ENCODE measurements around the gene AMIGO3.

DNA sequence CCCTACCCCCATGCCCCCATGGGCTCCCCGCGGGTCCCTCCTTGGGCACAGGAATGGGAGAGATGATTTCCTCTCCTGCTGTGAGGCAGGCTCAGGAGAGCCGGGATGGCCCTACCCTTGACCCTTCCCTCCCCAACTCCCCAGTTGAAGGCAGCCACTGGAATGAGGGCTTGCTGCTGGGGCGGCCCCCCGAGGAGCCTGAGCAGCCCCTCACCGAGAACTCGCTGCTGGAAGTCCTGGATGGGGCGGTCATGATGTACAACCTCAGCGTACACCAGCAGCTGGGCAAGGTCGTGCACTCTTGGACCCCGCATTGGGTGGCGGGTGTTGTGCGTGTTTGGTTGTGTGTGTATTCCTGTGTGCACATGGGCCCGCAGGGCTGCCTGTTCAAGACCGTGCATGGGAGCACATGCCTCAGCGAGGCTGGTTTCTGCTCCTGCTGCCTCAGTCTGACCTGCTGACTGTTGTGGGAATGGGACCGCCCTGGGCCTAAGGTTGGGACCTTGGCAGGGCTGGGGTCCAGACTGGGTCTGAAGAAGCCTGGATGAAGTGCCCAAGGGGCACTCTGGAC, 14.0 kb downstream of the AMIGO3 start:
- TF ChIP-seq, protein P1, sequence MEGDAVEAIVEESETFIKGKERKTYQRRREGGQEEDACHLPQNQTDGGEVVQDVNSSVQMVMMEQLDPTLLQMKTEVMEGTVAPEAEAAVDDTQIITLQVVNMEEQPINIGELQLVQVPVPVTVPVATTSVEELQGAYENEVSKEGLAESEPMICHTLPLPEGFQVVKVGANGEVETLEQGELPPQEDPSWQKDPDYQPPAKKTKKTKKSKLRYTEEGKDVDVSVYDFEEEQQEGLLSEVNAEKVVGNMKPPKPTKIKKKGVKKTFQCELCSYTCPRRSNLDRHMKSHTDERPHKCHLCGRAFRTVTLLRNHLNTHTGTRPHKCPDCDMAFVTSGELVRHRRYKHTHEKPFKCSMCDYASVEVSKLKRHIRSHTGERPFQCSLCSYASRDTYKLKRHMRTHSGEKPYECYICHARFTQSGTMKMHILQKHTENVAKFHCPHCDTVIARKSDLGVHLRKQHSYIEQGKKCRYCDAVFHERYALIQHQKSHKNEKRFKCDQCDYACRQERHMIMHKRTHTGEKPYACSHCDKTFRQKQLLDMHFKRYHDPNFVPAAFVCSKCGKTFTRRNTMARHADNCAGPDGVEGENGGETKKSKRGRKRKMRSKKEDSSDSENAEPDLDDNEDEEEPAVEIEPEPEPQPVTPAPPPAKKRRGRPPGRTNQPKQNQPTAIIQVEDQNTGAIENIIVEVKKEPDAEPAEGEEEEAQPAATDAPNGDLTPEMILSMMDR (IDR thresholded peaks at IDR 0.05 in 2 of 3, conservative IDR thresholded peaks at IDR 0.05 in 1 of 3; ENCODE audit: borderline replicate concordance in 1 of 3, insufficient read depth in 1 of 3, low read depth in 2 of 3, low read length in 2 of 3), result no peak
- no peak for TF ChIP-seq EZH2 (IDR thresholded peaks at IDR 0.05)
- TF ChIP-seq SP1 (IDR thresholded peaks at IDR 0.05; ENCODE audit: low read depth), result no peak
- TF ChIP-seq JUND (IDR thresholded peaks at IDR 0.05), result no peak
- TF ChIP-seq POLR2AphosphoS5 (IDR thresholded peaks at IDR 0.05; ENCODE audit: low read depth, low read length), result no peak
- TF ChIP-seq ELF1 (IDR thresholded peaks at IDR 0.05; ENCODE audit: borderline replicate concordance, low read depth), result no peak
- no peak for TF ChIP-seq FOSL1 (IDR thresholded peaks at IDR 0.05; ENCODE audit: low read depth)
- TF ChIP-seq, protein P2, sequence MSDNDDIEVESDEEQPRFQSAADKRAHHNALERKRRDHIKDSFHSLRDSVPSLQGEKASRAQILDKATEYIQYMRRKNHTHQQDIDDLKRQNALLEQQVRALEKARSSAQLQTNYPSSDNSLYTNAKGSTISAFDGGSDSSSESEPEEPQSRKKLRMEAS (IDR thresholded peaks at IDR 0.05), result no peak
- no peak for TF ChIP-seq POLR2A (IDR thresholded peaks at IDR 0.05; ENCODE audit: borderline replicate concordance, extremely low read depth, insufficient read depth, insufficient read length)
- TF ChIP-seq TCF7L2 (IDR thresholded peaks at IDR 0.05; ENCODE audit: borderline replicate concordance, extremely low read depth, insufficient read depth, insufficient read length), result no peak
- no peak for TF ChIP-seq RAD21 (IDR thresholded peaks at IDR 0.05; ENCODE audit: low read depth)
- TF ChIP-seq ZNF274 (IDR thresholded peaks at IDR 0.05; ENCODE audit: low read depth, low read length), result no peak

Measured in HCT116 (cell line).